Cardiac muscle cell (in vitro differentiated cells and primary cell): ENCODE data around the gene TBX21. TPM values are rescaled to one million over a fixed set of nuclear protein-coding genes. Genes with fewer than 3 reads are reported as not detected.

ENCODE experiments used
- DNase-seq, 2 donors: peaks; one replicate each; pipeline versions ENCODE4 v3.0.0 to v3.0.0-alpha.2; 2010 to 2017; ENCODE audit warnings: low read depth in 1 of 2, low spot score in 1 of 2
- H3K27ac ChIP-seq: fragments of 200-600 bp; sonication (generic); 2 replicates; pipeline ENCODE4 v1.5.1; 2016
- H3K27me3 ChIP-seq: fragments of 200-600 bp; sonication (generic); 2 replicates; pipeline ENCODE4 v1.6.0; 2016; ENCODE audit warnings: control low read depth
- H3K36me3 ChIP-seq: fragments of 200-600 bp; sonication (generic); 2 replicates; pipeline ENCODE4 v1.5.1; 2016; ENCODE audit warnings: control low read depth
- H3K4me1 ChIP-seq: fragments of 200-600 bp; sonication (generic); 2 replicates; pipeline ENCODE4 v1.8.1; 2017; ENCODE audit warnings: low read depth, mild to moderate bottlenecking, mixed run types
- H3K4me3 ChIP-seq: fragments of 200-600 bp; sonication (generic); 2 replicates; pipeline ENCODE4 v1.5.1; 2016; ENCODE audit warnings: mild to moderate bottlenecking
- H3K9me3 ChIP-seq: fragments of 200-600 bp; sonication (generic); 2 replicates; pipeline ENCODE4 v1.5.1; 2017; ENCODE audit warnings: low read depth, mild to moderate bottlenecking, control low read depth
- CTCF ChIP-seq: IDR thresholded peaks from 2 replicates; pipeline ENCODE4 v1.5.1; 2012; ENCODE audit warnings: low read depth, mild to moderate bottlenecking, low read length
- polyA plus RNA-seq: library from polyadenylated mRNA; unstranded; fragments of >200 nt; fragmentation: Nextera tagmentation; extraction: Ambion mirVana; gene quantifications from 2 replicates; pipeline ENCODE4 v1.2.1, GENCODE V29; 2016
- total RNA-seq: library from RNA; depleted of rRNA; stranded (reverse); fragments of >200 nt; gene quantifications from 2 replicates; pipeline ENCODE4 v1.2.3, GENCODE V29; 2016

Gene TBX21
- total and polyA plus RNA-seq, 2 experiments from 2014 or later = 0.12 to 2.9 TPM

GRCh38 chr17:47791025-47791424 is 58.0 kb downstream of the TBX21 start:
- peaks cover 90% of the 10 kb centered on the region for H3K27me3 ChIP-seq
- H3K9me3 ChIP-seq = no peaks in the 10 kb centered on the region
- TF ChIP-seq CTCF = no peak
- H3K36me3 ChIP-seq = no peaks in the 10 kb centered on the region
- H3K27ac ChIP-seq = no peak overlapping the region
- no peak for DNase-seq
- H3K4me3 ChIP-seq = no peak overlapping the region
- H3K4me1 ChIP-seq = no peaks in the 10 kb centered on the region

- no peaks in the 10 kb centered on the region for H3K36me3 ChIP-seq
- no peak overlapping the region for H3K27ac ChIP-seq
- no peaks in the 10 kb centered on the region for H3K9me3 ChIP-seq
- no peak for DNase-seq
- H3K27me3 ChIP-seq = peaks cover 81% of the 10 kb centered on the region
- H3K4me1 ChIP-seq = no peaks in the 10 kb centered on the region
- TF ChIP-seq CTCF = no peak
- H3K4me3 ChIP-seq = no peak overlapping the region
Measured at GRCh38 chr17:47792457-47792856, 59.4 kb downstream of the TBX21 start.

- Histone ChIP-seq H3K4me1 (no peaks in the 10 kb centered on the region), H3K36me3 (no peaks in the 10 kb centered on the region), H3K27me3 (peaks cover 76% of the 10 kb centered on the region), H3K4me3 (no peak overlapping the region), H3K9me3 (no peaks in the 10 kb centered on the region), H3K27ac (no peak overlapping the region)
- TF ChIP-seq CTCF = no peak
- no peak for DNase-seq
Measured at GRCh38 chr17:47792979-47793378, 59.9 kb downstream of the TBX21 start.

Other genes with a start within 250 kb of the TBX21 start
- 55.8 and 75.0 TPM in 2 replicates for gene NPEPPS, start 202.1 kb upstream of the TBX21 start, total RNA-seq
- gene NPEPPS, start 202.1 kb upstream of the TBX21 start, polyA plus RNA-seq = 123 and 153 TPM in 2 replicates
- 218 and 318 TPM in 2 replicates for gene KPNB1, start 83.3 kb upstream of the TBX21 start, total RNA-seq
- gene KPNB1, start 83.3 kb upstream of the TBX21 start, polyA plus RNA-seq = 97.9 and 125 TPM in 2 replicates
- gene TBKBP1, start 39.1 kb upstream of the TBX21 start, total RNA-seq = 112 and 143 TPM in 2 replicates
- gene TBKBP1, start 39.1 kb upstream of the TBX21 start, polyA plus RNA-seq = 22.6 and 30.2 TPM in 2 replicates
- 12.2 and 20.5 TPM in 2 replicates for gene OSBPL7, start 88.6 kb downstream of the TBX21 start, total RNA-seq
- gene OSBPL7, start 88.6 kb downstream of the TBX21 start, polyA plus RNA-seq = 12.1 and 18.0 TPM in 2 replicates
- gene MRPL10, start 98.3 kb downstream of the TBX21 start, total RNA-seq = 79.1 and 87.1 TPM in 2 replicates
- 70.0 and 108 TPM in 2 replicates for gene MRPL10, start 98.3 kb downstream of the TBX21 start, polyA plus RNA-seq
- gene LRRC46, start 98.4 kb downstream of the TBX21 start, total RNA-seq = 0.46 TPM in 1 of 2 replicates, not detected in the other
- 1.9 and 2.5 TPM in 2 replicates for gene LRRC46, start 98.4 kb downstream of the TBX21 start, polyA plus RNA-seq
- 101 and 149 TPM in 2 replicates for gene SCRN2, start 108.0 kb downstream of the TBX21 start, total RNA-seq
- gene SCRN2, start 108.0 kb downstream of the TBX21 start, polyA plus RNA-seq = 139 and 179 TPM in 2 replicates
- gene SP6, start 117.9 kb downstream of the TBX21 start, total RNA-seq = 5.8 and 6.3 TPM in 2 replicates
- 4.6 and 5.0 TPM in 2 replicates for gene SP6, start 117.9 kb downstream of the TBX21 start, polyA plus RNA-seq
- 3.7 and 3.9 TPM in 2 replicates for gene SP2, start 163.0 kb downstream of the TBX21 start, total RNA-seq
- 6.9 and 10.5 TPM in 2 replicates for gene SP2, start 163.0 kb downstream of the TBX21 start, polyA plus RNA-seq
- gene PNPO, start 208.3 kb downstream of the TBX21 start, total RNA-seq = 11.7 and 12.9 TPM in 2 replicates
- gene PNPO, start 208.3 kb downstream of the TBX21 start, polyA plus RNA-seq = 12.9 and 15.6 TPM in 2 replicates
- gene PRR15L, start 224.6 kb downstream of the TBX21 start, total RNA-seq = not detected in 2 replicates
- gene PRR15L, start 224.6 kb downstream of the TBX21 start, polyA plus RNA-seq = 0.22 TPM in 1 of 2 replicates, not detected in the other
- gene CDK5RAP3, start 237.9 kb downstream of the TBX21 start, total RNA-seq = 81.8 and 121 TPM in 2 replicates
- gene CDK5RAP3, start 237.9 kb downstream of the TBX21 start, polyA plus RNA-seq = 137 and 158 TPM in 2 replicates